T-helper 1 cell (primary cell): Measurements from ENCODE around the gene FPR2.

Experiments used
- DNase-seq, 5 donors: peaks; one replicate each; pipeline ENCODE4 v3.0.0-alpha.2; 2012 to 2020

The FPR2 gene

GRCh38 chr19:51807111-51807701 lies 46.2 kb downstream of the FPR2 start:
- DNase-seq = no peak

GRCh38 chr19:51807925-51808324 lies 46.9 kb downstream of the FPR2 start:
- no peak for DNase-seq

GRCh38 chr19:51808333-51808986 lies 47.5 kb downstream of the FPR2 start:
- DNase-seq = no peak

GRCh38 chr19:51809787-51810186 lies 48.8 kb downstream of the FPR2 start:
- DNase-seq = no peak

GRCh38 chr19:51810223-51810622 lies 49.2 kb downstream of the FPR2 start:
- no peak for DNase-seq

- DNase-seq = no peak
Observed at GRCh38 chr19:51811344-51811743, 50.4 kb downstream of the FPR2 start.

GRCh38 chr19:51815043-51815442 lies 54.1 kb downstream of the FPR2 start:
- no peak for DNase-seq

- DNase-seq = no peak
Observed at GRCh38 chr19:51816711-51817110, 55.7 kb downstream of the FPR2 start.

GRCh38 chr19:51820011-51820410 lies 59.0 kb downstream of the FPR2 start:
- no peak for DNase-seq
